Measurements from ENCODE around the gene ORAI3. TPM values are rescaled to one million over a fixed set of nuclear protein-coding genes. Genes with fewer than 3 reads are reported as not detected.
A peak's percentile ranks its signal among the peaks of the same experiment; 100 is the strongest.

The ORAI3 gene
- total RNA-seq, 1 donor, result 63.3 TPM

DNA sequence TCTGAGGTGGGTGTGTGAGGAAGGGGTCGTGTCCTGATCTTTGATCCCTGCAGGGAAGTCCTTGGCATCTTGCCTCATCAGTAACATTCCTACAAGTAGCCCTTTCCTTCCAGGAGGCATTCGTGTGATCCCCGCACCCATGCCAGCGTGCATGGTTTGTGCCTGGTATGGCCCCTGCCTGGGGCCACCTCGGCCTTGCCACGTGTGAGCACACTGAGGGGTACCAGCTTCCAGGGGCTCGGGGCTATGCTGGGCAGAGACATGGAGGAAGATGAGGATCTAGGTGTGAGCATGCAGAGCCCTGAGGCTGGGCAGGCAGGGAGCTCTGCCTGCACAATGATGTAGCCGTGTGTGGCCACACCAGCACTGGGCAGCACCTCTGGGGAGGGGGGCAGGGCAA is 42.2 kb downstream of the ORAI3 start:
- Histone ChIP-seq H3K27me3 (ENCODE audit: insufficient read depth, low read length) (no peaks in the 10 kb centered on the region), H4K20me1 (ENCODE audit: insufficient read depth, low read length) (no peaks in the 10 kb centered on the region), H3K4me3 (ENCODE audit: insufficient read depth, low read length) (no peak overlapping the region), H2AFZ (ENCODE audit: low read length) (no peak overlapping the region), H3K36me3 (ENCODE audit: insufficient read depth, low read length) (no peaks in the 10 kb centered on the region), H3K9me3 (ENCODE audit: low read depth, low read length) (no peaks in the 10 kb centered on the region), H3K27ac (ENCODE audit: low read depth, low read length) (no peak overlapping the region), H3K79me2 (ENCODE audit: insufficient read depth, low read length) (no peaks in the 10 kb centered on the region), H3K4me2 (ENCODE audit: insufficient read depth, low read length) (no peak overlapping the region), H3K4me1 (ENCODE audit: insufficient read depth, low read length) (no peaks in the 10 kb centered on the region)
- TF ChIP-seq, protein P1, sequence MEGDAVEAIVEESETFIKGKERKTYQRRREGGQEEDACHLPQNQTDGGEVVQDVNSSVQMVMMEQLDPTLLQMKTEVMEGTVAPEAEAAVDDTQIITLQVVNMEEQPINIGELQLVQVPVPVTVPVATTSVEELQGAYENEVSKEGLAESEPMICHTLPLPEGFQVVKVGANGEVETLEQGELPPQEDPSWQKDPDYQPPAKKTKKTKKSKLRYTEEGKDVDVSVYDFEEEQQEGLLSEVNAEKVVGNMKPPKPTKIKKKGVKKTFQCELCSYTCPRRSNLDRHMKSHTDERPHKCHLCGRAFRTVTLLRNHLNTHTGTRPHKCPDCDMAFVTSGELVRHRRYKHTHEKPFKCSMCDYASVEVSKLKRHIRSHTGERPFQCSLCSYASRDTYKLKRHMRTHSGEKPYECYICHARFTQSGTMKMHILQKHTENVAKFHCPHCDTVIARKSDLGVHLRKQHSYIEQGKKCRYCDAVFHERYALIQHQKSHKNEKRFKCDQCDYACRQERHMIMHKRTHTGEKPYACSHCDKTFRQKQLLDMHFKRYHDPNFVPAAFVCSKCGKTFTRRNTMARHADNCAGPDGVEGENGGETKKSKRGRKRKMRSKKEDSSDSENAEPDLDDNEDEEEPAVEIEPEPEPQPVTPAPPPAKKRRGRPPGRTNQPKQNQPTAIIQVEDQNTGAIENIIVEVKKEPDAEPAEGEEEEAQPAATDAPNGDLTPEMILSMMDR (IDR thresholded peaks at IDR 0.05; ENCODE audit: extremely low read depth, low read depth, low read length), result no peak
- DNase-seq (ENCODE audit: insufficient read length, low spot score, missing footprints), result no peak

DNA sequence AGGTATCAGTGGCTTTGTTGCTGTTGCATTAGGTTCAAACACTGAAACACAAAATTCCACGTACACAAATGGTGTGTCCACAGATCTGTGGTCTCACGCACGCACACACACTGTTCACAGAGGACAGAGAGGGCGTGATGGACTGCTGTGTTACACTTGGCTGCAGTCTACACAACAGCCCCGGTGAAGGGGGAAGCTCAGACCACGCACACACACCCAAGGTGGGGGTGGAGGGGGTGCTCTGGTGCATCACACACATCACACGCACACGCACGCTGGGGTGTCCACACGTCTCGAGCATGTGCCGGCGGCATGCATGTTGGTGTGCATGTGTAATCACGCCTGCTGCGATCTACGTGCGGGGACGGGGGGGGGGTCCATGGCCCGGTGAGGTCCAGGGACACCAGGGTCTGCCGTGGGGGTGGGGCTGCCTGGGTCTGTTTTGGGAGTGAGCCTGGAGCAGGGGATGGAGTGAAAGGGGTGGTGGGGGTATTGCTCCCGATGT is 43.5 kb downstream of the ORAI3 start:
- Histone ChIP-seq H4K20me1 (ENCODE audit: insufficient read depth, low read length) (no peaks in the 10 kb centered on the region), H3K27me3 (ENCODE audit: insufficient read depth, low read length) (no peaks in the 10 kb centered on the region)
- TF ChIP-seq, protein P1 (IDR thresholded peaks at IDR 0.05; ENCODE audit: extremely low read depth, low read depth, low read length), result no peak

DNA sequence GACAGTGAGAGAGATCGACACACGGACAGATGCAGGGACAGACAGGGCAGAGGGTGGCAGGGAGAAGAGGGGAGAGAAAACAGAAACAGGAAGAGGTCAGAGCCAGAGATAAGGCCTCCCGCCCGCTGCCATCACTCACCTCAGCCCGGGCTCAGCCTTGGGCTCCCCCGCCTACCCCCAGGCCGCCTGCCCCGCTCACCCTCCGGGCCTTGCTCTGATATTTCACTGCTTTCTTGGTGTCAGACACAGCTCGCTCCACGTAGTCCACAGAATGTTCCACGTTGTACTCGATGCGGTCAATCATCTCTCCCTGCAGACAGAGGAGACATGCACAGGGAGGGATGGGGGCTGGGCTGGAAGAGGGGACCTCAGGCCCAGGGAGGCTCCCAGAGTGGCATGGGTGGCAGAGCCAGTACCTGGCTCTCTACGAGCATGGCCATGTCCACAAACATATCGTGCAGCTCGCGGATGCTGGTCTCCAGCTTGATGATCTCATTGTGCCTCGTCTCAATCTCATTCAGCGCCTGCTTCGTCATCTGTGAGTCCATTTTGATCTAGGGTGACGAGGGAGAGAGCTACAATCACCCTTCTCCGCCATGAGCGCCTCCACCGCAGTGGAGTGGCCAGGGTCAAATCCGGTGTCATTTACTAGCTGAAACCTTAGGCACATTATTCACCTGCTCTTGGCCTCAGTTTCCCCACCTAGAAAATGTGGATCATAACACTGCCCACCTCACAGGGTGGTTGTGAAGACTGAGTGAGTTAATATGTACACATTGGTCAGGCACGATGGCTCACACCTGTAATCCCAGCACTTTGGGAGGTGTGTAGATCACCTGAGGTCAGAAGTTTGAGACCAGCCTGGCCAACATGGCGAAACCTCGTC is 44.3 kb downstream of the ORAI3 start:
- H2AFZ ChIP-seq (ENCODE audit: low read length), result no peak overlapping the region
- TF ChIP-seq, protein P1 (IDR thresholded peaks at IDR 0.05; ENCODE audit: extremely low read depth, low read depth, low read length), result no peak
- H3K4me2 ChIP-seq (ENCODE audit: insufficient read depth, low read length), result no peak overlapping the region
- no peaks in the 10 kb centered on the region for H3K9me3 ChIP-seq (ENCODE audit: low read depth, low read length)
- no peaks in the 10 kb centered on the region for H3K27me3 ChIP-seq (ENCODE audit: insufficient read depth, low read length)
- no peak overlapping the region for H3K27ac ChIP-seq (ENCODE audit: low read depth, low read length)
- H3K4me3 ChIP-seq (ENCODE audit: insufficient read depth, low read length), result no peak overlapping the region
- no peaks in the 10 kb centered on the region for H3K79me2 ChIP-seq (ENCODE audit: insufficient read depth, low read length)
- no peak for DNase-seq (ENCODE audit: insufficient read length, low spot score, missing footprints)
- H4K20me1 ChIP-seq (ENCODE audit: insufficient read depth, low read length), result no peaks in the 10 kb centered on the region
- peaks cover 10% of the 10 kb centered on the region for H3K4me1 ChIP-seq (ENCODE audit: insufficient read depth, low read length)
- no peaks in the 10 kb centered on the region for H3K36me3 ChIP-seq (ENCODE audit: insufficient read depth, low read length)

More for the DNA sequence above, 43.5 kb downstream of the ORAI3 start:
- H3K4me1 ChIP-seq (ENCODE audit: insufficient read depth, low read length), result peaks cover 1% of the 10 kb centered on the region
- no peaks in the 10 kb centered on the region for H3K36me3 ChIP-seq (ENCODE audit: insufficient read depth, low read length)
- no peak for DNase-seq (ENCODE audit: insufficient read length, low spot score, missing footprints)
- no peak overlapping the region for H3K27ac ChIP-seq (ENCODE audit: low read depth, low read length)
- no peak overlapping the region for H3K4me2 ChIP-seq (ENCODE audit: insufficient read depth, low read length)
- no peak overlapping the region for H3K4me3 ChIP-seq (ENCODE audit: insufficient read depth, low read length)
- no peak overlapping the region for H2AFZ ChIP-seq (ENCODE audit: low read length)
- H3K9me3 ChIP-seq (ENCODE audit: low read depth, low read length), result no peaks in the 10 kb centered on the region
- no peaks in the 10 kb centered on the region for H3K79me2 ChIP-seq (ENCODE audit: insufficient read depth, low read length)

DNA sequence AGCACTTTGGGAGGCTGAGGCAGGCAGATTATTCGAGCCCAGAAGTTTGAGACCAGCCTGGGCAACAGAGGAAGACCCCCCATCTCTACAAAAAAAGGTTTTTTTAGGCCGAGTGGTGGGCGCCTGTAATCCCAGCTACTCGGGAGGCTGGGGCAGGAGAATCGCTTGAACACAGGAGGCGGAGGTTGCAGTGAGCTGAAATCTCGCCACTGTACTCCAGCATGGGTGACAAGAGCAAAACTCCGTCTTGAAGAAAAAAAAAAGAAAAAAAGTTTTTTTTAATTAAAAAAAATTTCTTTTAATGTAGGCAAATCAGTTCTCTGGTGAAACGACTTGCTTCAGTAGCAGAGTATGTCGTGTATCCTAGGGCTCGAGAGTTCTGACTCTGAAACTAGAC is 47.1 kb downstream of the ORAI3 start:
- Histone ChIP-seq H3K79me2 (ENCODE audit: insufficient read depth, low read length) (no peaks in the 10 kb centered on the region), H3K4me3 (ENCODE audit: insufficient read depth, low read length) (no peak overlapping the region), H4K20me1 (ENCODE audit: insufficient read depth, low read length) (no peaks in the 10 kb centered on the region), H3K27ac (ENCODE audit: low read depth, low read length) (peak overlapping the region; percentile 63), H3K27me3 (ENCODE audit: insufficient read depth, low read length) (no peaks in the 10 kb centered on the region), H2AFZ (ENCODE audit: low read length) (no peak overlapping the region), H3K9me3 (ENCODE audit: low read depth, low read length) (no peaks in the 10 kb centered on the region), H3K4me1 (ENCODE audit: insufficient read depth, low read length) (peaks cover 26% of the 10 kb centered on the region), H3K4me2 (ENCODE audit: insufficient read depth, low read length) (peak overlapping the region; percentile 97), H3K36me3 (ENCODE audit: insufficient read depth, low read length) (no peaks in the 10 kb centered on the region)
- DNase-seq (ENCODE audit: insufficient read length, low spot score, missing footprints), result no peak
- TF ChIP-seq, protein P1 (IDR thresholded peaks at IDR 0.05; ENCODE audit: extremely low read depth, low read depth, low read length), result no peak

Measured in osteoblast (primary cell).